CD4-positive, alpha-beta memory T cell (primary cell): ENCODE data around the gene EWSR1. TPM values are rescaled to one million over a fixed set of nuclear protein-coding genes. Genes with fewer than 3 reads are reported as not detected.
A peak's percentile ranks its signal among the peaks of the same experiment; 100 is the strongest.

Experiments
- CTCF ChIA-PET: fragments of 350-600 bp; sonication (Branson Sonifier 250); formaldehyde crosslinking; loops from one replicate; lab custom pipeline; 2021; ENCODE audit warnings: inconsistent platforms; ENCODE audit not compliant: partially characterized antibody; lab: Charles Lee
- POLR2A ChIA-PET: fragments of 350-600 bp; sonication (Branson Sonifier 250); formaldehyde crosslinking; loops from one replicate; lab custom pipeline; 2021; ENCODE audit not compliant: partially characterized antibody; lab: Charles Lee
- DNase-seq, 5 donors: peaks; one replicate each; pipeline versions ENCODE4 v3.0.0 to v3.0.0-alpha.2; 2020 to 2022; ENCODE audit warnings: mixed read lengths in 1 of 5
- H3K27ac ChIP-seq: one replicate; pipeline ENCODE4 v1.7.0; 2013; ENCODE audit warnings: low read depth, low read length
- H3K27me3 ChIP-seq: 2 replicates; pipeline ENCODE4 v1.7.0; 2013; ENCODE audit warnings: mild to moderate bottlenecking, low read length, moderate library complexity; ENCODE audit not compliant: insufficient read depth
- H3K36me3 ChIP-seq: 2 replicates; pipeline ENCODE4 v1.7.0; 2013; ENCODE audit warnings: mild to moderate bottlenecking, low read length, moderate library complexity; ENCODE audit not compliant: insufficient read depth
- H3K4me1 ChIP-seq: 2 replicates; pipeline ENCODE4 v1.7.0; 2013; ENCODE audit warnings: mild to moderate bottlenecking, low read length, moderate library complexity; ENCODE audit not compliant: insufficient read depth
- H3K4me3 ChIP-seq, 2 donors: one replicate each; pipeline ENCODE4 v1.7.0; 2013; ENCODE audit warnings: low read length in 2 of 2, mild to moderate bottlenecking in 1 of 2
- H3K9me3 ChIP-seq, 2 donors: one replicate each; pipeline ENCODE4 v1.7.0; 2013; ENCODE audit warnings: low read length in 2 of 2, control low read depth in 1 of 2; ENCODE audit not compliant: control insufficient read depth in 1 of 2
- H3K27ac Mint-ChIP-seq, 7 donors: one replicate each; pipeline ENCODE4 v1.8.0; 2020 to 2021; ENCODE audit warnings: mixed read lengths in 7 of 7, mild to moderate bottlenecking in 6 of 7, inconsistent platforms in 3 of 7, moderate library complexity in 3 of 7
- H3K27me3 Mint-ChIP-seq, 2 donors: one replicate each; pipeline ENCODE4 v1.8.0; 2020 to 2021; ENCODE audit warnings: mixed read lengths in 2 of 2
- H3K36me3 Mint-ChIP-seq, 2 donors: one replicate each; pipeline ENCODE4 v1.8.0; 2020 to 2021; ENCODE audit warnings: mixed read lengths in 2 of 2, inconsistent platforms in 1 of 2, mild to moderate bottlenecking in 1 of 2
- H3K4me1 Mint-ChIP-seq, 4 donors: one replicate each; pipeline ENCODE4 v1.8.0; 2020 to 2021; ENCODE audit warnings: mixed read lengths in 4 of 4, mild to moderate bottlenecking in 1 of 4
- H3K4me3 Mint-ChIP-seq, 8 donors: one replicate each; pipeline ENCODE4 v1.8.0; 2020 to 2021; ENCODE audit warnings: mixed read lengths in 8 of 8, mild to moderate bottlenecking in 7 of 8, moderate library complexity in 6 of 8, inconsistent platforms in 3 of 8
- H3K9me3 Mint-ChIP-seq, 8 donors: one replicate each; pipeline ENCODE4 v1.8.0; 2020 to 2021; ENCODE audit warnings: mixed read lengths in 8 of 8, mild to moderate bottlenecking in 5 of 8, inconsistent platforms in 3 of 8, moderate library complexity in 1 of 8
- intact Hi-C: fragments of 100-400 bp; cut with micrococcal nuclease; formaldehyde crosslinking; loops from one replicate; pipeline ENCODE4 v1.15.1; 2023
- polyA plus RNA-seq, 2 donors: library from polyadenylated mRNA; unstranded; fragments of 300-500 nt; fragmentation: Illumina TruSeq; gene quantifications; one replicate each; pipeline ENCODE4 v1.2.3, GENCODE V29; 2021
- total RNA-seq, 2 experiments: library from RNA; stranded (reverse); gene quantifications; one replicate each; pipeline ENCODE4 v1.2.3, GENCODE V29; 2021

The EWSR1 gene
- total and polyA plus RNA-seq, 4 experiments from 2014 or later = 192 to 250 (median 228) TPM

GRCh38 chr22:29288837-29289236 lies 20.8 kb downstream of the EWSR1 start:
- Mint-ChIP-seq H3K36me3 (peaks cover 65 to 91% of the 10 kb centered on the region in 2 donors), H3K27me3 (no peaks in the 10 kb centered on the region), H3K4me1 (peaks cover 11 to 25% (median 14%) of the 10 kb centered on the region in 4 donors), H3K4me3 (peak overlapping the region in 2 of 8 donors; percentile 6 to 14), H3K27ac (peak overlapping the region in 5 of 7 donors; percentile 10 to 76 (median 45)), H3K9me3 (no peaks in the 10 kb centered on the region)
- Histone ChIP-seq H3K27ac (no peak overlapping the region), H3K4me3 (no peak overlapping the region), H3K27me3 (no peaks in the 10 kb centered on the region), H3K4me1 (no peaks in the 10 kb centered on the region), H3K9me3 (no peaks in the 10 kb centered on the region), H3K36me3 (peaks cover 87% of the 10 kb centered on the region)
- ChIA-PET POLR2A (no interaction called here), CTCF (interaction anchor here (1.2 kb wide), 1 partner anchor 25 kb away, joined by 3 read pairs; no protein-coding TSS in a partner anchor)
- intact Hi-C loops = no loop called here
- DNase-seq = no peak

GRCh38 chr22:29290061-29290460 lies 22.0 kb downstream of the EWSR1 start:
- no peak overlapping the region for H3K4me3 Mint-ChIP-seq
- ChIA-PET POLR2A (no interaction called here), CTCF (no interaction called here)
- Histone ChIP-seq H3K4me1 (no peaks in the 10 kb centered on the region), H3K9me3 (no peaks in the 10 kb centered on the region), H3K4me3 (no peak overlapping the region), H3K27me3 (no peaks in the 10 kb centered on the region), H3K27ac (no peak overlapping the region), H3K36me3 (peaks cover 84% of the 10 kb centered on the region)
- H3K4me1 Mint-ChIP-seq = peaks cover 10 to 21% (median 11%) of the 10 kb centered on the region in 4 donors
- peaks cover 59 to 93% of the 10 kb centered on the region in 2 donors for H3K36me3 Mint-ChIP-seq
- no peaks in the 10 kb centered on the region for H3K27me3 Mint-ChIP-seq
- no peak for DNase-seq
- intact Hi-C loops = no loop called here
- H3K27ac Mint-ChIP-seq = no peak overlapping the region
- H3K9me3 Mint-ChIP-seq = no peaks in the 10 kb centered on the region

DNA sequence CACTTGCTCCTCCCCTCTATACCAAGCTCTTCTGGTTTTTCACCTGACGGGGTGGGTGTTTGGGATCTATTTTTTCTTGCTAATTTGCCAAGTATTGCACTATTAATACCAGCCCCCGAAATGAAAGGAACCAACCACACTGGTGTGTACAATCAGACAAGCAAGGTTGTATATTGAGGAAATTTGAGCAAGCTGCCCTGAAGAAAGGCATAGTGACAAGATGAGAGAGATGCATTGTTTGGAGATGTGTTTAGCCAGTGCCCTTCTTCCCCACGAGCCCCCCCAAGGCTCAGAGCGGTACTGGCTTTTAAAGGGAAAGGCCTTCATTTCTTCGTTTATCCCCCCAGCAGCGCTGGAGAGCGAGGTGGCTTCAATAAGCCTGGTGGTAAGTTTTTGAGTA lies 23.1 kb downstream of the EWSR1 start:
- Histone ChIP-seq H3K27ac (no peak overlapping the region), H3K36me3 (peaks cover 90% of the 10 kb centered on the region), H3K9me3 (no peaks in the 10 kb centered on the region), H3K4me1 (no peaks in the 10 kb centered on the region), H3K27me3 (no peaks in the 10 kb centered on the region), H3K4me3 (no peak overlapping the region)
- Mint-ChIP-seq H3K9me3 (no peaks in the 10 kb centered on the region), H3K4me1 (peaks cover 7 to 21% (median 11%) of the 10 kb centered on the region in 4 donors), H3K27me3 (no peaks in the 10 kb centered on the region), H3K4me3 (no peak overlapping the region), H3K27ac (peak overlapping the region in 1 of 7 donors; percentile 15), H3K36me3 (peaks cover 60 to 93% of the 10 kb centered on the region in 2 donors)
- ChIA-PET POLR2A (no interaction called here), CTCF (no interaction called here)
- intact Hi-C loops = no loop called here
- DNase-seq = no peak

GRCh38 chr22:29292379-29292778 lies 24.3 kb downstream of the EWSR1 start:
- peaks cover under 1 to 16% (median 4%) of the 10 kb centered on the region in 4 donors for H3K4me1 Mint-ChIP-seq
- Histone ChIP-seq H3K27me3 (no peaks in the 10 kb centered on the region), H3K9me3 (no peaks in the 10 kb centered on the region), H3K36me3 (peaks cover 94% of the 10 kb centered on the region), H3K27ac (no peak overlapping the region), H3K4me1 (no peaks in the 10 kb centered on the region), H3K4me3 (no peak overlapping the region)
- H3K27me3 Mint-ChIP-seq = no peaks in the 10 kb centered on the region
- ChIA-PET POLR2A (no interaction called here), CTCF (no interaction called here)
- intact Hi-C loops = no loop called here
- H3K9me3 Mint-ChIP-seq = no peaks in the 10 kb centered on the region
- H3K4me3 Mint-ChIP-seq = no peak overlapping the region
- peaks cover 58 to 94% of the 10 kb centered on the region in 2 donors for H3K36me3 Mint-ChIP-seq
- DNase-seq = no peak
- H3K27ac Mint-ChIP-seq = peak overlapping the region in 2 of 7 donors; percentile 24 to 25

- CTCF ChIA-PET = no interaction called here
- H3K27me3 Mint-ChIP-seq = no peaks in the 10 kb centered on the region
- peaks cover 62% of the 10 kb centered on the region for H3K36me3 ChIP-seq
- no peak overlapping the region for H3K4me3 ChIP-seq
- H3K4me1 ChIP-seq = no peaks in the 10 kb centered on the region
- no peaks in the 10 kb centered on the region for H3K9me3 Mint-ChIP-seq
- no peaks in the 10 kb centered on the region for H3K9me3 ChIP-seq
- intact Hi-C loops = no loop called here
- peak overlapping the region in 1 of 7 donors; percentile 47 for H3K27ac Mint-ChIP-seq
- no peaks in the 10 kb centered on the region for H3K27me3 ChIP-seq
- no peak overlapping the region for H3K27ac ChIP-seq
- POLR2A ChIA-PET = no interaction called here
- peaks cover 40 to 70% of the 10 kb centered on the region in 2 donors for H3K36me3 Mint-ChIP-seq
- no peak for DNase-seq
- H3K4me3 Mint-ChIP-seq = no peak overlapping the region
- H3K4me1 Mint-ChIP-seq = peaks cover 0 to 8% (median 2%) of the 10 kb centered on the region in 4 donors
These were observed 30.6 kb downstream of the EWSR1 start for GRCh38 chr22:29298641-29299040.

DNA sequence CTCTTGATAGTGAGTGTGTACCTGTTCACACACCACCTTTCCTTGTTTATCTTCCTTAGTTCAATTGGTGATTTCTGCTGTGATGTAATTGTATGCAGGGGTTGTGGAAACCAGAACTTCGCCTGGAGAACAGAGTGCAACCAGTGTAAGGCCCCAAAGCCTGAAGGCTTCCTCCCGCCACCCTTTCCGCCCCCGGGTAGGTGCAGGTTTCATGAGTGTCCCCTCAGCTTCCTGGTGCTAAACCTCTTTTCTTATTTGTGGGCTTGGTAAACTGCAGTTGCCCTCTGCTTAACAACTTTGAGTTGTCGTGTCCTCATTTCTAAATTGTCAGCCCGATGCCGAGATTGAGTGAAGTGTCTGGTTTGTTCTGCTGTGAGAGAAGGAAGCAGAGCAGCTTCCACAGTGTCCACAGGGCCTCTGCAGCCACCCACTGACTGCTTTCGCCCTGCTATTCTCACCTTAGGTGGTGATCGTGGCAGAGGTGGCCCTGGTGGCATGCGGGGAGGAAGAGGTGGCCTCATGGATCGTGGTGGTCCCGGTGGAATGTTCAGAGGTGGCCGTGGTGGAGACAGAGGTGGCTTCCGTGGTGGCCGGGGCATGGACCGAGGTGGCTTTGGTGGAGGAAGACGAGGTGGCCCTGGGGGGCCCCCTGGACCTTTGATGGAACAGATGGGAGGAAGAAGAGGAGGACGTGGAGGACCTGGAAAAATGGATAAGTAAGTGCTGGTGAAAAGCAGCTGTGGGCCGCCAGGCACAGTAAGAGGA lies 31.2 kb downstream of the EWSR1 start:
- no peaks in the 10 kb centered on the region for H3K9me3 ChIP-seq
- ChIA-PET POLR2A (no interaction called here), CTCF (no interaction called here)
- peak overlapping the region in 3 of 7 donors; percentile 31 to 68 (median 47) for H3K27ac Mint-ChIP-seq
- H3K4me3 ChIP-seq = no peak overlapping the region
- peaks cover 59% of the 10 kb centered on the region for H3K36me3 ChIP-seq
- peaks cover 0 to 2% of the 10 kb centered on the region in 2 donors for H3K27me3 Mint-ChIP-seq
- H3K4me3 Mint-ChIP-seq = no peak overlapping the region
- peaks cover 0 to 8% (median 2%) of the 10 kb centered on the region in 4 donors for H3K4me1 Mint-ChIP-seq
- peaks cover 40 to 63% of the 10 kb centered on the region in 2 donors for H3K36me3 Mint-ChIP-seq
- intact Hi-C loops = no loop called here
- no peaks in the 10 kb centered on the region for H3K9me3 Mint-ChIP-seq
- H3K27ac ChIP-seq = no peak overlapping the region
- no peak for DNase-seq
- no peaks in the 10 kb centered on the region for H3K4me1 ChIP-seq
- no peaks in the 10 kb centered on the region for H3K27me3 ChIP-seq

DNA sequence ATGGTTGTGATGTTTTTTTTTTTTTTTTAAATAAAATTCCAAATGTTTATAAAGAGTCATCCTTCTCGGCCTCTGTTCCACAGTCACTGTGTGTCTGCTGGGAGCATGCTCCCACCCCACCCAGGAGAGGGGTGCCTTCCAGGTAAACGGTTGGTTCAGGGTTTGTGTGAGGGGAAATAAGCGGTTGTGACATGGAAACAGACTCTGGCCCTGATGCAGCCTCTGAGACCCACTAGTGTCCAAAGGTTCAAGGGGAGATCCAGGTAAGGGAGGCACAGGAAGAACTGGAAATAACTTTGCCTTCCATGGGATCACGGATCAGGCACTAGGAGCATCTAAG lies 32.4 kb downstream of the EWSR1 start:
- intact Hi-C loops = no loop called here
- POLR2A ChIA-PET = interaction anchor here (0.7 kb wide), 1 partner anchor 12 kb away, joined by 3 read pairs; no protein-coding TSS in a partner anchor
- no peaks in the 10 kb centered on the region for H3K9me3 Mint-ChIP-seq

More for the DNA sequence above, 32.4 kb downstream of the EWSR1 start:
- no peaks in the 10 kb centered on the region for H3K4me1 ChIP-seq
- H3K9me3 ChIP-seq = no peaks in the 10 kb centered on the region
- peaks cover 0 to 8% (median 6%) of the 10 kb centered on the region in 4 donors for H3K4me1 Mint-ChIP-seq
- no peak overlapping the region for H3K4me3 Mint-ChIP-seq
- CTCF ChIA-PET = no interaction called here
- peaks cover 0 to 3% of the 10 kb centered on the region in 2 donors for H3K27me3 Mint-ChIP-seq
- H3K27me3 ChIP-seq = no peaks in the 10 kb centered on the region
- H3K36me3 Mint-ChIP-seq = peaks cover 40 to 54% of the 10 kb centered on the region in 2 donors
- no peak overlapping the region for H3K27ac ChIP-seq
- peaks cover 49% of the 10 kb centered on the region for H3K36me3 ChIP-seq
- DNase-seq = no peak
- H3K4me3 ChIP-seq = no peak overlapping the region
- peak overlapping the region in 1 of 7 donors; percentile 62 for H3K27ac Mint-ChIP-seq
